Lower lobe of right lung (tissue), 2 donors: ENCODE data around the gene ADAMTSL1. TPM values are rescaled to one million over a fixed set of nuclear protein-coding genes. Genes with fewer than 3 reads are reported as not detected.

Experiments used
- ATAC-seq, 2 donors: fragments of 200-7000 bp; cut with Tn5 transposase; one replicate each; pipeline ENCODE4 v1.9.1; 2020 to 2022; ENCODE audit warnings: mild to moderate bottlenecking in 2 of 2, moderate library complexity in 2 of 2
- DNase-seq: peaks from one replicate; pipeline ENCODE4 v3.0.0-alpha.2; 2020
- H3K27ac ChIP-seq: fragments of 200-600 bp; one replicate; pipeline ENCODE4 v1.8.0; 2022
- H3K27me3 ChIP-seq: fragments of 200-600 bp; one replicate; pipeline ENCODE4 v1.8.0; 2022; ENCODE audit warnings: low read depth
- H3K36me3 ChIP-seq: fragments of 200-600 bp; one replicate; pipeline ENCODE4 v1.8.0; 2022; ENCODE audit warnings: mild to moderate bottlenecking
- H3K4me1 ChIP-seq: fragments of 200-600 bp; one replicate; pipeline ENCODE4 v1.8.0; 2022
- H3K4me3 ChIP-seq: fragments of 200-600 bp; one replicate; pipeline ENCODE4 v1.8.0; 2022; ENCODE audit warnings: mild to moderate bottlenecking
- H3K9me3 ChIP-seq: fragments of 200-600 bp; one replicate; pipeline ENCODE4 v1.8.0; 2022
- CTCF ChIP-seq: fragments of 200-600 bp; IDR thresholded peaks from one replicate; pipeline ENCODE4 v1.8.0; 2022; ENCODE audit warnings: antibody characterized with exemption, mild to moderate bottlenecking
- intact Hi-C: fragments of 100-400 bp; cut with DNase I; formaldehyde crosslinking; loops from one replicate; pipeline ENCODE4 v1.11.0; 2022
- total RNA-seq: library from RNA; stranded (reverse); fragmentation: NEBNext Ultra II Directional; extraction: Animal tissue kit (Norgen Biotek cat#: 25700); gene quantifications from one replicate; pipeline ENCODE4 v1.2.1, GENCODE V29; 2021
- donor health status: DM: no; HTN: yes; CAD: no; lungs with severe emphysema.

The ADAMTSL1 gene
- total RNA-seq, 1 donor from 2014 or later, result 3.7 TPM

- no peak for TF ChIP-seq CTCF
- intact Hi-C loops, result no loop called here
- no peaks in the 10 kb centered on the region for H3K36me3 ChIP-seq
- no peaks in the 10 kb centered on the region for H3K9me3 ChIP-seq
- no peak overlapping the region for H3K27ac ChIP-seq
- DNase-seq (no peak), ATAC-seq (no peak)
- H3K4me1 ChIP-seq, result no peaks in the 10 kb centered on the region
- H3K4me3 ChIP-seq, result no peak overlapping the region
- H3K27me3 ChIP-seq, result no peaks in the 10 kb centered on the region
Measured at GRCh38 chr9:18851069-18851795, 377.3 kb downstream of the ADAMTSL1 start.

GRCh38 chr9:18855656-18856055 lies 381.7 kb downstream of the ADAMTSL1 start:
- Histone ChIP-seq H3K27ac (no peak overlapping the region), H3K9me3 (no peaks in the 10 kb centered on the region), H3K4me1 (no peaks in the 10 kb centered on the region), H3K4me3 (no peak overlapping the region), H3K27me3 (no peaks in the 10 kb centered on the region), H3K36me3 (no peaks in the 10 kb centered on the region)
- no peak for TF ChIP-seq CTCF
- DNase-seq (no peak), ATAC-seq (no peak)
- intact Hi-C loops, result no loop called here

- no peak for ATAC-seq
- no peak for DNase-seq
Measured at GRCh38 chr9:18857334-18857733, 383.4 kb downstream of the ADAMTSL1 start.

GRCh38 chr9:18857769-18858168 lies 383.8 kb downstream of the ADAMTSL1 start:
- intact Hi-C loops, result no loop called here
- no peak for ATAC-seq

More at GRCh38 chr9:18857334-18857733, 383.4 kb downstream of the ADAMTSL1 start:
- H3K27ac ChIP-seq, result no peak overlapping the region
- no peaks in the 10 kb centered on the region for H3K27me3 ChIP-seq
- no peak for TF ChIP-seq CTCF
- intact Hi-C loops, result no loop called here
- H3K4me1 ChIP-seq, result no peaks in the 10 kb centered on the region
- H3K9me3 ChIP-seq, result no peaks in the 10 kb centered on the region
- no peaks in the 10 kb centered on the region for H3K36me3 ChIP-seq
- no peak overlapping the region for H3K4me3 ChIP-seq

More at GRCh38 chr9:18857769-18858168, 383.8 kb downstream of the ADAMTSL1 start:
- no peak for TF ChIP-seq CTCF
- no peaks in the 10 kb centered on the region for H3K36me3 ChIP-seq
- H3K9me3 ChIP-seq, result no peaks in the 10 kb centered on the region
- H3K4me3 ChIP-seq, result no peak overlapping the region
- H3K4me1 ChIP-seq, result no peaks in the 10 kb centered on the region
- no peak overlapping the region for H3K27ac ChIP-seq
- no peak for DNase-seq
- H3K27me3 ChIP-seq, result no peaks in the 10 kb centered on the region
